Activated T-cell treated with anti-CD3 and anti-CD28 coated beads, Interleukin-2, amount 50 U/mL, for 1 hour (primary cell): ENCODE results near the gene SCYGR6.

Experiments
- DNase-seq: peaks from one replicate; pipeline ENCODE4 v3.0.0-alpha.2; 2020

The SCYGR6 gene

GRCh38 chr2:227710986-227711385 is 13.6 kb downstream of the SCYGR6 start:
- no peak for DNase-seq

GRCh38 chr2:227707390-227707789 is 17.2 kb downstream of the SCYGR6 start:
- no peak for DNase-seq

GRCh38 chr2:227706859-227707258 is 17.7 kb downstream of the SCYGR6 start:
- DNase-seq = no peak

GRCh38 chr2:227703961-227704360 is 20.6 kb downstream of the SCYGR6 start:
- DNase-seq = no peak

- no peak for DNase-seq
Observed at GRCh38 chr2:227703280-227703732, 21.3 kb downstream of the SCYGR6 start.

GRCh38 chr2:227701556-227701955 is 23.0 kb downstream of the SCYGR6 start:
- DNase-seq = no peak

GRCh38 chr2:227696990-227697679 is 27.4 kb downstream of the SCYGR6 start:
- no peak for DNase-seq

GRCh38 chr2:227687189-227687588 is 37.4 kb downstream of the SCYGR6 start:
- no peak for DNase-seq

- no peak for DNase-seq
Observed at GRCh38 chr2:227684258-227684657, 40.3 kb downstream of the SCYGR6 start.

GRCh38 chr2:227677928-227678327 is 46.6 kb downstream of the SCYGR6 start:
- DNase-seq = no peak

GRCh38 chr2:227674485-227674884 is 50.1 kb downstream of the SCYGR6 start:
- no peak for DNase-seq
